Activated CD4-positive, alpha-beta T cell treated with anti-CD3 and anti-CD28 coated beads for 4 hours (primary cell): ENCODE data around the gene CHIT1.
"Not testable (repeated sequence)": the region's sequence is repeated elsewhere in the genome, so short reads cannot be mapped to it uniquely, and the experiment has no call there.

Experiments
- DNase-seq, 2 donors: peaks; one replicate each; pipeline ENCODE4 v3.0.0-alpha.2; 2020

CHIT1 gene

DNA sequence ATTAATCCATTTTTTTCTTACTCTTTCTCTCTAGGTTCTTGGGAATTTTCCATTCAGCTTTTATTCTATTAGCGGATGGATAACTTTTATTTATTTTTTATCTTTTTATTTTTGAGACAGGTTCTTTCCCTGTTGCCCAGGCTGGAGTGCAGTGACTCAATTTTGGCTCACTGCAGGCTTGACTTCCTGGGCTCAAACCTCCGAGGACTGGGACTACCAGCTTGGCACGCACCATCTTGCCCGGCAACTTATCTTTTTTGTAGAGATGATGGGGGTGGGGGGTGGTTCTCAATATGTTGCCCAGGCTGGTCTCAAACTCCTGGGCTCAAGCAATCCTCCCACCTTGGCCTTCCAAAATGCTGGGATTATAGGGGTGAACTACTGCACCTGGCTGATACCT lies 36.1 kb upstream of the CHIT1 start:
- no peak for DNase-seq

DNA sequence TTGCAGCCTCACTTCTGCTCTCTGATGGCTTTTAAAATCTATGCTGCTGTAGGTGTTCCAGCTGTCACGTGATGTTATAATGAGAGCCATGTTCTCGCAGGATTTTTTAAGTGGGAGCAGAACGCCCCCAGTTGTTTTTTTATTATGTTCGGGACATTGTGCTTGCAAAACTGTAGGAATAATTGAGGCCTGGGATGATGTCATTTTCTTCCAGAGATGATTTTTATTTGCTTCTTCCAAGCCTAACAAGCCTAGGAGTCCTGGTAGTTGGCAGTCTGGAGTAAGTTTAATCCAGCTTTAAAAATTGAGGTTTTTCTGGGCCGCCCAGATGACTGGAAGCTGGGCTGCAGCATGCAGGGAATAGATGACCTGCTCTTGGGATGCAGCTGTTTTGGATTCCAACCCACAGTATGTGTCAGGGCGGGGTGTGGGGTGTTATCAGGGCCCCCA lies 34.6 kb upstream of the CHIT1 start:
- no peak for DNase-seq

DNA sequence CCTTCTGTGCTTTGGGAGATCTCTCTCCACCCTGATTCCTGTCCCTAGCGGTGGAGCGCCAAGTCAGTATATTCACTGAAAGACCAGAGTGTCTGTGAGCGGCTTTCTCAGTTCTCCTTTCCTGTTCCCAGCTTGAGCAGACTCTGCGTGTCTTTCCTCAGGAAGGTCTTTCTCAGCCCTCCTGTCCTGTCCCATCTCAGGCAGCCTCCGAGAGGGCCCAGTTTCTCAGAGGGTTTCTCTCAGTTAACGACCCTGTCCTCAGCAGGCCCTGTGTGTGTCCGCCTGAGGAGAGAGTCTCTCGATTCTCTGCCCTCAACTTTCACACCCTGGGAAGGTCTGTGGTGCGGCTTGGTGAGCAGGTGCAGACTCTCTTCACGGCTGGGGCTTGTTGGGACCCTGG lies 34.0 kb upstream of the CHIT1 start:
- DNase-seq, result no peak

DNA sequence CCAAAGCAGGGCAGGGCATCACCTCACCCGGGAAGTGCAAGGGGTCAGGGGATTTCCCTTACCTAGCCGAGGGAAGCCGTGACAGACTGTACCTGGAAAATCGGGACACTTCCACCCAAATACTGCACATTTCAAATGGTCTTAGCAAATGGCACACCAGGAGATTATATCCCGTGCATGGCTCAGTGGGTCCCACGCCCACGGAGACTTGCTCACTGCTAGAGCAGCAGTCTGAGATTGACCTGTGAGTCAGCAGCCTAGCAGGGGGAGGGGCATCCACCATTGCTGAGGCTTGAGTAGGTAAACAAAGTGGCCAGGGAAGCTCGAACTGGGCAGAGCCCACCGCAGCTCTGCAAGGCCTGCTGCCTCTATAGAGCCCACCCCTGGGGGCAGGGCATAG lies 27.2 kb upstream of the CHIT1 start:
- not testable (repeated sequence) for DNase-seq

DNA sequence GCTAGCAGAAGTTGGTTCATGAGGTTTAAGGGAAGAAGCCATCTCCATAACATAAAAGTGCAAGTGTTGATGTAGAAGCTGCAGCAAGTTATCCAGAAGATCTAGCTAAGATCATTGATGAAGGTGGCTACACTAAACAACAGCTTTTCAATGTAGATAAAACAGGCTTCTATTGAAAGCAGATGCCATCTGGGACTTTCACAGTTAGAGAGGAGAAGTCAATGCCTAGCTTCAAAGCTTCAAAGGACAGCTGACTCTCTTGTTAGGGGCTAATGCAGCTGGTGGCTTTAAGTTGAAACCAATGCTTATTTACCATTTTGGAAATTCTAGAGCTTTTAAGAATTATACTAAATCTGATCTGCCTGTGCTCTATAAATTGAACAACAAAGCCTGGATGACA lies 25.3 kb upstream of the CHIT1 start:
- DNase-seq, result not testable (repeated sequence)

DNA sequence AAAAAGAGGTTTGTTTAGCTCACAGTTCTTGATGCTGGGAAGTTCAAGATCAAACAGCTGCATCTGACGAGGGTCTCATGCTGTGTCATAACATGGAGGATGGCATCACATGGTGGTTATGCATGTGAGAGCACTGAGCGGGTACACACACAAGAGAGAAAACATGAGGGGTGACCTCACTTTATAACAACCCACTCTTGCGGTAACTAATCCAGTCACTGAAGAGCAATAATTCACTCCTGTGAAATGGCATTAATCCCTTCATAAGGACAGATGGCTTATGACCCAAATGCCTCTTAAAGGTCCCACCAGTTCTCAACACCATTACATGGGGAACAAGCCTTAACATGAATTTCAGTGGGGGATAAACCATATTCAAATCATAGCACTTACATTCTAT lies 23.2 kb upstream of the CHIT1 start:
- no peak for DNase-seq

DNA sequence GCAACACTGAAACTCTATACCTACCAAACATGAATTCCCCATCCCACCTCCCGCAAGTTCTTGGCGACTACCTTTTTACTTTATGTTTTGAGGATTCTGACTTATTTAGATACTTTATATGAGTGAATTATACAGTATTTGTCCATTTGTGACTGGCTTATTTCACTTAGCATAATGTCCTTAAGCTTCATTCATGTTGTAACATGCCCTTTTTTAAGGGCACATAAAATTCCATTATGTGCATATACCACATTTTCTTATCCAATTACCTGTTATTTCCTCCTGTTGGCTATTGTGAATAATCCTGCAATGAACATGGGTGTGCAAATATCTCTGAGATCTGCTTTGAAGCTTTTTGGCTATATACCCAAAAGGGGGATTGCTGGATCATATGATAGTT lies 22.0 kb upstream of the CHIT1 start:
- no peak for DNase-seq

DNA sequence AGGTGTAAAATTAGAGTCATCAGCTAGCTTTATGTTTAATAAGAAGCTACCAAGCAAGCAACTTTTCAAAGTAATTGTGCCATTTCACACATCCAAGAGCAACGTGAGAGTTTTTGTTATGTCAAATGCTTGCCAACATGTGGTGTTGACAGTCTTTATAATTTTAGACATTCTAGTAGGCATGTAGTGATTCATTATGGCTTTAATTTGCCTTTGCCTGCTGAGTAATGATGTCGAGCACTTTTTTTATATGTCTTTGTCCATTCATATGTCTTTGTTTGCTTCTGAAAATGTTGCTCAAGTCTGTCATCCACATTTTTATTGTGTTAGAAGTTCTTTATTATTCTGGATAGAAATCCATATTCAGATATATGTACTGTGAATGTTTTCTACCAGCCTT lies 21.4 kb upstream of the CHIT1 start:
- DNase-seq, result no peak

DNA sequence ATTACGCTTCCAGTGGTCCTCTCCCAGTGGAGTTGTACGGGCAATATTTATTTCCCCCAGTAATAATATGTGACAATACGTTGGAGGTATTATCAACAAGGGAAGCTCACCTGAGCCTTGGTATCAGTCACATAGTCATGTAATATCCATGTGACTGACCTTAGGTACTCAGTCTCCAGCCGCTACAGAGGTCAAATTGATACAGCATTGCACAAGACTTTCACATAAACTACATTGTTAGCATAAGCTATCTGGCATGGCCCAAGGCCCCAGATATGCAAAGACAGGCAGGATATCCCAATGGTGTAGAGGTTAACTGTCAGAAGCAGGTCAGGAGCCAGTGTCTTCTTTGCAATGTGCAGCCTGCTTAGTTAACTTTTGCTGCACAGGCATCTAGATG lies 15.3 kb upstream of the CHIT1 start:
- DNase-seq, result no peak

DNA sequence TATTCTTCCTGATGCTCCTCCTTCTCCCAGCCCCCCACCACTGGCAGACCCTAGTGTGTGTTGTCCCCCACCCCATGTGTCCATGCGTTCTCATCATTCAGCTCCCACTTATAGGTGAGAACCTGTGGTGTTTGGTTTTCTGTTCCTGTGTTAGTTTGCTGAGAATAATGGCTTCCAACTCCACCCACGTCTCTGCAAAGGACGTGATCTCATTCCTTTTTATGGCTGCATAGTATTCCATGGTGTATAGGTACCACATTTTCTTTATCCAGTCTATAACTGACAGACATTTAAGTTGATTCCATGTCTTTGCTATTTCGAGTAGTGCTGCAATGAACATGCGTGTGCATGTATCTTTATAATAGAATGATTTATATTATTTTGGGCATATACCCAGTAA lies 12.2 kb upstream of the CHIT1 start:
- DNase-seq, result not testable (repeated sequence)

DNA sequence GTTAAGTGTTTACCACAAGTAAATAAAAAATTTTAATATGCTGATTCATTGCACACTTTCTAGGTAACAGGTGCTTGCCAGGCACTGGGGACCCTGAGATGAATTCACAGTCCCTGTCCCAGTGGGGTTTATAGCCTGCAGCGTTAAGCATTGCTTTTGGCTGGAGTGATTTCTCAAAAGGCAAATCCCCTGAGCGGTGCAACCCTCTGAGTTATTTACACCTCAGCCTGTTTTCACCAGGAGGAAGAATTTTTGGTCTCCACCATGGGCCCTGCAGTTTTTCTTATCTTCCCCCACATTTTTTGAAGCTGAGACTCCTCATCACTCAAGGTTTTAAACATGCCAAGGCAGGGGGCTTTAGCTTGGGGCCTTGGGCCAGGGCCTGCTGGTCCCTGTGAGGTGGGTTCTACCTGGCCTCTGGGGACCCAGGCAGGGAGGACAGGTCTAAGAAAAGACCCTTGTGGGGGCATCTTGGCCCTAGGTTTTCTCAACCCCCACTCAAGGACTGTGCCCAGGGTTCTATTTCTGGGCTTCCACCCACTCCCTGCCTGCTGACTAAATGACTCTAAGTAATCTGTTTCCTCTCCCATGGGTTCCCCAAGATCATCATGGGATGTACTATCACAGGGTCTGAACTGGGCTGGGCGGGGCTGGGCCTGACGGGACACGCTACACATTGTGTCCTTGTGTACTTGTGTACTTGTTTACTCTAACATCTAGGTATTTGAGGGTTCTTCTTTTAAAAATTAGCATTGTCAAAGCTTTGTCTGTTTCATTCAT lies 10.2 kb upstream of the CHIT1 start:
- no peak for DNase-seq

DNA sequence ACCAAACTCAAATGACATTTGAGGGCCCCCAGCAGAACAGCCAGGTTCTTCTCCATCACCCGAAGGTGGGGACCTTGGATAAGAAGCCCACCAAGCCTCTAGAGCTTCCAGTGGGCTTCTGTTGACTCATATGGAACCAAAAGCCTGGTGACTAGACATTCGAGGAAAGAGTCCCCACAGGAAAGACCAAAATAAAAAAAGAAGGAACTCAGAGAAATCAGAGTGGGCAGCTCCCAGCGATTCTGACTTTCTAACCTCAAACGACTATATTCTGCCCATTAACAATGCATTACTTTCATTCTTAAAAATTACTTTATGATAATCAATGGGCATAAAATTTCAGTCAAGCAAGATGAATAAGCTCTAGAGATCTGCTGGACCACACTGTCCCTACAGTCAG lies 9.6 kb upstream of the CHIT1 start:
- DNase-seq, result no peak

DNA sequence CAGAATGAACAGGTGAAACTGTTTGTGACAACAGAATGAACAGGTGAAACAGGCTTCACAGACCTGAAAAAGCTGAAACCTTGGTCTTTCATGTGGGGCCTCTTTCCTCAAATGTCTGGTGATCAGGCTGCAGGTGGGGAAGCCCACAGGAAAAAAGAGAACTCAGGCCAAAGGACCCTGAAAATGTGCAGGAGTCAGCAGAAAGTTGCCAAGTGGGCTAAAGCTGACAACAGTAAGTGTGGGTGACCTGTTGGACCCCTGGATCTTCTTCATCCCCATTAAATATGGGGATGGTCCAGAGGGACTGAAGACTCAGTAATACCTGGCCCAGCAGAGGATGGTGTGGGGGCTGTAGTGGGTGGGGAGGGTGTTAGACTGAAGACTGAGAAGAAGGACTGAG lies 9.1 kb upstream of the CHIT1 start:
- no peak for DNase-seq

DNA sequence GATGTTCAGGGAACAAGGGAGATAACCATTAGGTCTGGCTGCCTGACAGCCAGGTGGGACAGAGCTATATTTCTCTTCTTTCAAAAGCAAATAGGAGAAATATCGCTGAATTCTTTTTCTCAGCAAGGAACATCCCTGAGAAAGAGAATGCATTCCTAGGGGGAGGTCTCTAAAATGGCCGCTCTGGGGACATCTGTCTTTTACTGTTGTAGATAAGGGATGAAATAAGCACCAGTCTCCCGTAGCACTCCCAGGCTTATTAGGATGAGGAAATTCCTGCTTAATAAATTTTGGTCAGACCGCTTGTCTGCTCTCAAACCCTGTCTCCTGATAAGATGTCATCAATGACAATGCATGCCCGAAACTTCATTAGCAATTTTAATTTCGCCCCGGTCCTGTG lies 5.4 kb upstream of the CHIT1 start:
- DNase-seq, result not testable (repeated sequence)

DNA sequence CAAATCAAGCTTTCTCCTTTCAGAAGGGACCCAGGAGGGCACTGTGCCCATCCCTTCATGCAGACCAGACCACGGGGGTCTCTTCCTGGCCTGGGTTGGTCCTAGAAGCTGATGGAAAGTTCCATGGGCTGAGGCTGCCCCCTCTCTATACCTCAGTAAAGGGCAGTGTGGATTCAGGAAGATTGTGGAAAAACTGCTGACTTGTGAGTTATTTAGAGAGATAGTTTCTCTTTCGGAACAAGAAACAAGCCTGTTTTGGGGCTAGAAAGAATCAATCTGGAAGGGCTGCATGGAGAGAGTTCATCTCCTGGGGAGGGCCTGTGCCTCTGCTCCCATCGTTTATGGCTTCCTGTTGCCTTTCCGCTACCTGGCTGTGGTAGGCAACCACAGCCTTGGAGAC lies 803 bp downstream of the CHIT1 start:
- DNase-seq, result no peak

DNA sequence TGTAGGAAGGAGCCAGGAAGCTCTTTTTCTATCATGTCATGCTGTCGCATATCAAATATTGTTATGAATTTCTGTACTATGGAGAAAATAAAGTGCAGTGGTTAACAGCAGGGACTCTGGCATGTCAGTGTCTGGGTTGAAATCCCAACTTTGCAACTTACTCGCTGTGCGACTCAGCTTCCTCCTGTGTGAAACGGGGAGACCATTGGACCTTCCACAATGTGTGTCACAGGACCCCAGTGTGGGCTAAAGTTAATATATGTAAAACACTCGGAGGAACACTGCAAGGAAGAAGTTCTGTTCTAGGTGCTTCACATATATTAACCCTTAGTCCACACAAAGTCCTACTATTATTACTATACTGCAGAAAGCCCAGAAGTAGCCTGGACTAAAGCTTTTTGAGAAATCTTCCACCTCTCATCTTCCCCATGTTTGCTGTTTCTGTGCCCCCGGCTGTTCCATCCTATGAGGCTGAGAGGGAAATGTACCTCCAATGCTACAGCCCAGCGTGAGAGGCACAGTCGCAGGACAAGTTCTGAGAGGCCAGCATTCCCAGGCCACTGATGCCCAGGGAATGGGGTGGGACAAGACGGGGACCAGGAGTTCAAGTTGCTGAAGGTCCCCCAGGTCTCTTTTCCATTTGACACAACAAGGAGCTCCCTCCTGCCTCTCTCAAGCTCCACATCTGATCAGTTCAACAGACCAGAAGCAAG lies 1.9 kb downstream of the CHIT1 start:
- DNase-seq, result no peak

DNA sequence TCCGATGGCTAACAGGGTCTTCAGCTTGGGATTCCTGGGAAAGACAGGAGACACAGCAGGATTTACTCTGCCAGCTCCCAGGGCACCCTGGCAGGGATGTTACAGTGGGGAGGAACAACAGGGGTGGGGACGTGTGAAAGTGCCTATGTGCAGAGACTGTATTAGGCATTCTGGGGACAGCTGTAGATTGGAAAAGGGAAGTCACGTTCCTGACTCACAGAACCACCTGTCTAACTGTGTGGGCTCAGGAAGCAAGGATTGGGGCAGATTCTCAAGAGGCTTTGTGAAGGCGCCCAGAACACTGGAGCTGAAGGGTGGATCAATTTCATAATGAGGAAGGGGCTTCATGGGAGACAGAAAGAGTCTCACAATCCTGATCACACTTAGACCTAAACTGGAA lies 4.4 kb downstream of the CHIT1 start:
- no peak for DNase-seq

DNA sequence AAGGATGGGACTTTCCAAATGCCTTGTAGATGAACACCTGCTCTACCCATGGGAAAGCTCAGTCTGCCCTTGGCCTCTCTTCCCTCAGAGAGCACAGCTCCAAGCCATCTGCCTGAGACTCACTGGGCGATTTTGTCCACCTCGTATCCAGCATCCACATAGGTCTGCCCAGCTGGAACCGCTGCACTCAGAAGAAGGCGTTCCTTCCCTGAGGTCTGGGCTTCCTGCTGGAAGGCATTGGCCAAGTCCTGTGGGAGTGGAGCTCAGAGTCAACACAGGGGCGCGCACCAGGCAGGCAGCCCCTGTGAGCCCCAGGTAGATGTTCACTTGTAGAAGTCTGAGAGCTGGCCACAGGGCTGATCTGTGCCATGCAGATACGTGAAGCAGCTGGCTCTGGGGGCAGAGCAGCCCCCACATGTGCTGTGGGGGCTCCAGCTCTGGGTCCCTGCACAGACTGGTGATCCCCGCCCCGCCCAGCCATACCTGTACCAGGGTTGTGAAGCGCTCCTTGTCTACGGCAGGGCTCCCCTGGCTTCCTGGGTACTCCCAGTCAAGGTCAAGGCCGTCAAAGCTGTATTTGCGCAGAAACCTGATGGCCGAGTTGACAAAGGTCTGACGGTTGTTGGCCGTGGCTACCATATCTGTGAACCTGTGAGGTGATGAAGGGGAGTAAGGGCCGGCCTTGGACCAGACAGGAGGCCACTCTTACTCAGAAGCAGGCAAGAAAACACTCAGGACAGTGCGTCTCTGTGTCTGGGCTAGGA lies 6.3 kb downstream of the CHIT1 start:
- no peak for DNase-seq

DNA sequence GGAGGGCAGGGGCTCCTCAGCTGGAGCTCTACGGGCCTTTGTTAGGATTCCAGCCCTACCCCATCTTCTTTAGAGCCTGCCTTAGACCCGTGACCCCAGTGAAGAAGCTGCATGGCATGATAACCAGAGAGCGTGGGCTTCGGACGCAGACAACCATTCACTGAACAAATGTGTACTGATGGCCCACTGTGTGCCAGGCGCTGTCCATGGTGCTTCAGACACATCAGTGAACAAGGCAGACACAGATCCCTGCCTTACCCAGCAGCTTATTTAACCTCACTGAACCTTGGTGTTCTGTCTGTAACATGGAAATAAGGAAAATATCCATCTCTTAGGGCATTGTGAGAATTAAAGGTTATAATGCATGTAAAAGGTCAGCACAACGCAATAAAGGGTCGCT lies 9.5 kb downstream of the CHIT1 start:
- no peak for DNase-seq

DNA sequence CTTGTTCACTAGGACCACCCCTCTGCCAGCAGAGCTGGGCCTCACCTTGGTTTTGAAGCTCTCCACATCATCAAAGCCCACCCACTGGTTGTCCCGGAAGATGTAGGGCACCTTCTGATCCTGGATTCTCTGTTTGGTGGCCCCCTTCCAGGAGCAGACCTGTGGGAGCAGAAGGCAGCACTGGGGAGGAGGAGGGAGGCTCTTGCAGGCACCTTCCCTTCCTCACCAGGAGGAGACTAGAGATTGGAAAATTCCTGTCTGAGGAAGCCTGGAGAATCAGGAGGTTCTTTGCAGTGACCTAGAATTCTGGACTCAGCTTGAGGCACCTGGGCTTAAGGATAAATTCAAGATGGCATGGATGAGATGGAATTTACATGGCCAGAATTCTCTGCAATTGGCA lies 10.3 kb downstream of the CHIT1 start:
- no peak for DNase-seq

DNA sequence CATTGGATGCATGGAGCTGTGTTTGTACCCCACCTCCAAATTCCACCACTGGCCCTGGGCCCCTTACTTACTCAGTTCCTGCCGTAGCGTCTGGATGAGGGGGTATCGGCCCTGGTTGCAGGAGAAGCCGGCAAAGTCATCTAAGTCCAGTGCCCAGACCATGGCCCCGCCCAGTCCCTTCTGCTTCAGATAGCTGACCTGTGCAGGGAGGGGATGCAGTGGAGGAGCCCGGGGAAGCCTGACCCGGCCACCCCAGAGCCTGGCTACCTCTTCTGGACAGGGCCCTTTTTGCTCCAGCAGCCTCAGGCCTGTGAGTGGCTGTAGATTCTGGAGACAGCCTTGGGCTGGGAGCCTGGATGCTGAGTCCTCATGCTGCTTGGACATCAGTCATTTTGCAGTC lies 11.8 kb downstream of the CHIT1 start:
- no peak for DNase-seq

DNA sequence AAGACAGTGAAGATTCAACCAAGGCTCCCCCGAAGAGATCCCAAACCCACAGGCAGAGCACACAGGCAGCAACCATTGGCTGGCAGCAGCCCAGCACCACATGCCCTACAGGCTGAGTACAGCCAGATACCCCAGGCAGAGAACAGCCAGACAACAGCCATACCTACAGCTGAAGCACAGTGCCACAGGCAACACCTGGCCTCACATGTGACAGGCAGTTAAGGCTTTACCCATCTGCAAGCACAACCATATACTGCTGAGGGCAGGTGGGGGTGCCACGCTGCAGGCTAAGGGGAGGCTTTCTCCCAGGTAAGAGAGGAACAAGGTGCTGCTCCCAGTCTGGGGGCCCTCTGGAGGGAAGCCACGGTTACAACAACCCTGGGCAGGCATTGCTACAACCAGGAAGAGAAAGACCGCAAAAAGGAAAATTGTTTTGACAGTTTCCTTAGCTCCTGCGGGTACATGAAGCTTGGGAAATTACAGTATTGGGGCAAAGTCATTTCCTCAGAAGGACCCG lies 12.3 kb downstream of the CHIT1 start:
- no peak for DNase-seq

DNA sequence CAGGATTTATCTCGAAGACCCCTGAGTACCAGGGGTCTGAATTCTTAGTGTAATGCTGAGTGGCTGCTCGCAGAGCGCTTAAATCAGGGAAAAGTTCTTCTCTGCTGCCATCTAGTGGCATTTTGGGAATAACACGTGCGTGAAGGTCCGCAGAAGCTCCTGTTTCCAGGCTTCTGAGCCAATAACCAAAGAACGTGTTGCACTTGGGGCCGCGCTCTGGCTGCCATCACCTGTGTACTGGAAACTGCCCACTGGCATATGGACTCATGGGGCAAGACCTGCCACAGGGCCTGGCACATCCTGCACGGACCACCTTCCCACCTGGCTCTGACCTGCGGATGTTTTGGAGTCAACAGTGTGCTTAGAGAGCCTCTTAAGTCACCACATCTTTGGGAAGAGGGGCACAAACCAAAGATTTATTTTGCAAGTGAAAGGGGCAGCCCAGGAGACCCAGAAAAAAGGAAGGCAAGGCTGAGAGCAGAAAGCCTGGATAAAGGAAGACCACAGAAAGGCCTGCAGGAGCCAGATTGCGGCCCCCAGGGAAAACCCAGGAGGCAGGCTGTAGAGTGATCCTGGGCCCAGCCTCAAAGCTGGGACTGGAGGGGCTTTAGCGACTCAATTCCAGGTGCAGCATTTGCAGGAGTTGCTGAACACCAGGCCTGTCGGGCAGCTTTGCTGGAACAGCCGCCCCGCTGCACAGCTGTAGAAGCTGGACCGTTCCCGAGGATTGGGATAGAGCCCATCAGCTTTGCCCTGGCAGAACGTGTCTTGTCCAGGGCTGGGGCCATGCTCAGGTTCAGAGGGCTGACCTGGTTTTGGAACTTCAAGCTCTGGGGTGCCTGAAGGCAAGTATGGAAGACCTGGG lies 13.0 kb downstream of the CHIT1 start:
- peak; percentile 22 to 61 for DNase-seq
